PC-9 (cell line): ENCODE results near the gene INKA2.

ENCODE experiments used
- CTCF ChIP-seq: fragments of 200-600 bp; sonication (generic); conservative IDR thresholded peaks from 2 replicates; pipeline ENCODE4 v1.6.1; 2017; ENCODE audit warnings: mixed run types, antibody characterized with exemption, mild to moderate bottlenecking, moderate library complexity
- EZH2 ChIP-seq: fragments of 200-600 bp; sonication (generic); IDR thresholded peaks from 2 replicates; pipeline ENCODE4 v1.8.0; 2017; ENCODE audit warnings: antibody characterized with exemption, low read depth

DNA sequence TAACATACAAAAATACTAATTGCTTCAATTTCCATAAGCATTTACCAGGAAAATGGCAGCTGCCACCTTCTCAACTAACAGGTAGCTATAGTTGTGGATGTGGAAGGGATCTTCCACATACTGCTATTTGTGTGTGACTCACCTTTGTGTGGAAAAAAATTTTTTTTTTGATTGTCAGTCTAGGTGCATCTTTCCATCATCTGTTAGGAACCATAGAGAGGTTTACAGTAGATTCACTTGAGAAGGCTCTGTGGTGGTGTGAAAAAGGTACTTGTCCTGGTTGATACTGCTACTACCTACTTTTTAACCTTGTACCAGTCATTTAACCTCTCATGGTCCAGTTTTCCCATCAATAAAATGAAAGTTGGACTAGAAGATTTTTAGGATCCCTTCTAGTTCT lies 29.4 kb upstream of the INKA2 start:
- TF ChIP-seq CTCF (no peak), EZH2 (no peak)
